ENCODE results near the gene ULK3. TPM values are rescaled to one million over a fixed set of nuclear protein-coding genes. Genes with fewer than 3 reads are reported as not detected.

The ULK3 gene
- total RNA-seq, 2 experiments from 2014 or later = 59.9 to 60.4 TPM

- POLR2A ChIA-PET = interaction anchor here (1.7 to 20.1 kb wide), 2 partner anchors 16 to 75 kb away, joined by 4 to 709 read pairs; partner anchors contain the start of gene CSK
- peaks cover 17% of the 10 kb centered on the region for H3K36me3 Mint-ChIP-seq
These were observed 48.0 kb downstream of the ULK3 start for GRCh38 chr15:74794970-74795349.

GRCh38 chr15:74794248-74794969 is 48.5 kb downstream of the ULK3 start:
- Mint-ChIP-seq H3K4me3 (peak overlapping the region; percentile 49), H3K27me3 (no peaks in the 10 kb centered on the region), H3K27ac (peak overlapping the region; percentile 86), H3K36me3 (peaks cover 21% of the 10 kb centered on the region), H3K4me1 (peaks cover 70% of the 10 kb centered on the region), H3K9me3 (no peaks in the 10 kb centered on the region)
- DNase-seq = no peak
- POLR2A ChIA-PET = interaction anchor here (0.5 to 20.1 kb wide), 6 partner anchors 9 to 378 kb away, joined by 3 to 709 read pairs (median 4); partner anchors contain the start of gene CSK
- no peak for ATAC-seq (ENCODE audit: low read depth)

More at GRCh38 chr15:74794970-74795349, 48.0 kb downstream of the ULK3 start:
- Mint-ChIP-seq H3K27me3 (no peaks in the 10 kb centered on the region), H3K27ac (peak overlapping the region; percentile 86), H3K4me3 (peak overlapping the region; percentile 49), H3K4me1 (peaks cover 70% of the 10 kb centered on the region), H3K9me3 (no peaks in the 10 kb centered on the region)
- DNase-seq (no peak), ATAC-seq (ENCODE audit: low read depth) (no peak)

- peak overlapping the region; percentile 69 for H3K4me3 Mint-ChIP-seq
These were observed 49.6 kb downstream of the ULK3 start for GRCh38 chr15:74793135-74794028.

GRCh38 chr15:74792227-74793016 is 50.5 kb downstream of the ULK3 start:
- Mint-ChIP-seq H3K9me3 (no peaks in the 10 kb centered on the region), H3K36me3 (peaks cover 26% of the 10 kb centered on the region), H3K27ac (peak overlapping the region; percentile 87), H3K27me3 (no peaks in the 10 kb centered on the region), H3K4me1 (peaks cover 73% of the 10 kb centered on the region), H3K4me3 (peak overlapping the region; percentile 69)
- DNase-seq (no peak), ATAC-seq (ENCODE audit: low read depth) (no peak)
- POLR2A ChIA-PET = interaction anchor here (1.1 to 20.1 kb wide), 2 partner anchors 14 to 159 kb away, joined by 3 to 709 read pairs; partner anchors contain the start of gene CSK

More at GRCh38 chr15:74793135-74794028, 49.6 kb downstream of the ULK3 start:
- POLR2A ChIA-PET = interaction anchor here (0.5 to 20.1 kb wide), 7 partner anchors 10 to 160 kb away, joined by 3 to 709 read pairs (median 4); partner anchors contain the start of gene CSK
- peak overlapping the region; percentile 87 for H3K27ac Mint-ChIP-seq
- no peaks in the 10 kb centered on the region for H3K27me3 Mint-ChIP-seq
- peaks cover 24% of the 10 kb centered on the region for H3K36me3 Mint-ChIP-seq
- ATAC-seq (ENCODE audit: low read depth) (peak; percentile 21), DNase-seq (peak; percentile 78)
- H3K4me1 Mint-ChIP-seq = peaks cover 72% of the 10 kb centered on the region
- no peaks in the 10 kb centered on the region for H3K9me3 Mint-ChIP-seq

GRCh38 chr15:74791667-74792066 is 51.3 kb downstream of the ULK3 start:
- H3K4me3 Mint-ChIP-seq = peak overlapping the region; percentile 69
- peaks cover 76% of the 10 kb centered on the region for H3K4me1 Mint-ChIP-seq
- H3K27me3 Mint-ChIP-seq = no peaks in the 10 kb centered on the region
- peaks cover 26% of the 10 kb centered on the region for H3K36me3 Mint-ChIP-seq
- DNase-seq = no peak
- H3K27ac Mint-ChIP-seq = peak overlapping the region; percentile 87
- POLR2A ChIA-PET = interaction anchor here (0.5 to 20.1 kb wide), 4 partner anchors 13 to 177 kb away, joined by 3 to 709 read pairs (median 3); partner anchors contain the start of genes CLK3 and CSK
- no peak for ATAC-seq (ENCODE audit: low read depth)
- no peaks in the 10 kb centered on the region for H3K9me3 Mint-ChIP-seq

- POLR2A ChIA-PET = interaction anchor here (1.2 to 20.1 kb wide), 4 partner anchors 12 to 176 kb away, joined by 3 to 709 read pairs (median 4); partner anchors contain the start of genes CLK3 and CSK
- H3K27ac Mint-ChIP-seq = peak overlapping the region; percentile 98
- no peak for DNase-seq
These were observed 51.9 kb downstream of the ULK3 start for GRCh38 chr15:74791007-74791406.

GRCh38 chr15:74790080-74790916 is 52.7 kb downstream of the ULK3 start:
- Mint-ChIP-seq H3K4me3 (peak overlapping the region; percentile 88), H3K27me3 (no peaks in the 10 kb centered on the region), H3K4me1 (peaks cover 72% of the 10 kb centered on the region), H3K27ac (peak overlapping the region; percentile 98), H3K9me3 (no peaks in the 10 kb centered on the region), H3K36me3 (peaks cover 23% of the 10 kb centered on the region)
- POLR2A ChIA-PET = interaction anchor here (0.5 to 20.1 kb wide), 8 partner anchors 11 to 411 kb away, joined by 3 to 709 read pairs (median 3); partner anchors contain the start of genes C15orf39, CLK3, CSK and CYP1A1
- DNase-seq (no peak), ATAC-seq (ENCODE audit: low read depth) (no peak)

More at GRCh38 chr15:74791007-74791406, 51.9 kb downstream of the ULK3 start:
- no peaks in the 10 kb centered on the region for H3K9me3 Mint-ChIP-seq
- no peaks in the 10 kb centered on the region for H3K27me3 Mint-ChIP-seq
- peaks cover 23% of the 10 kb centered on the region for H3K36me3 Mint-ChIP-seq
- H3K4me3 Mint-ChIP-seq = peak overlapping the region; percentile 69
- H3K4me1 Mint-ChIP-seq = peaks cover 73% of the 10 kb centered on the region
- no peak for ATAC-seq (ENCODE audit: low read depth)

- H3K27me3 Mint-ChIP-seq = no peaks in the 10 kb centered on the region
- POLR2A ChIA-PET = interaction anchor here (0.6 to 21.9 kb wide), 8 partner anchors 3 to 412 kb away, joined by 3 to 709 read pairs (median 4); partner anchors contain the start of genes C15orf39, CSK and CYP1A1
- H3K27ac Mint-ChIP-seq = peak overlapping the region; percentile 98
- ATAC-seq (ENCODE audit: low read depth) = no peak
- peak overlapping the region; percentile 88 for H3K4me3 Mint-ChIP-seq
- no peaks in the 10 kb centered on the region for H3K9me3 Mint-ChIP-seq
- DNase-seq = no peak
- H3K4me1 Mint-ChIP-seq = peaks cover 70% of the 10 kb centered on the region
- peaks cover 28% of the 10 kb centered on the region for H3K36me3 Mint-ChIP-seq
These were observed 53.2 kb downstream of the ULK3 start for GRCh38 chr15:74789741-74790079.

- Mint-ChIP-seq H3K4me1 (peaks cover 69% of the 10 kb centered on the region), H3K4me3 (peak overlapping the region; percentile 88), H3K36me3 (peaks cover 31% of the 10 kb centered on the region), H3K27me3 (no peaks in the 10 kb centered on the region), H3K9me3 (no peaks in the 10 kb centered on the region), H3K27ac (peak overlapping the region; percentile 98)
- POLR2A ChIA-PET = interaction anchor here (0.6 to 21.9 kb wide), 6 partner anchors 3 to 164 kb away, joined by 3 to 709 read pairs (median 4); partner anchors contain the start of genes CSK, CYP1A1 and MPI
- ATAC-seq (ENCODE audit: low read depth) = no peak
- no peak for DNase-seq
These were observed 53.8 kb downstream of the ULK3 start for GRCh38 chr15:74789171-74789631.

GRCh38 chr15:74788683-74789151 is 54.2 kb downstream of the ULK3 start:
- Mint-ChIP-seq H3K27me3 (no peaks in the 10 kb centered on the region), H3K27ac (peak overlapping the region; percentile 98), H3K36me3 (peaks cover 33% of the 10 kb centered on the region), H3K9me3 (no peaks in the 10 kb centered on the region), H3K4me1 (peaks cover 68% of the 10 kb centered on the region), H3K4me3 (peak overlapping the region; percentile 88)
- DNase-seq (peak; percentile 83), ATAC-seq (ENCODE audit: low read depth) (peak; percentile 35)
- POLR2A ChIA-PET = interaction anchor here (1.2 to 21.9 kb wide), 8 partner anchors 4 to 386 kb away, joined by 4 to 709 read pairs (median 8); partner anchors contain the start of genes ARID3B, COX5A, CSK and FAM219B

GRCh38 chr15:74788042-74788682 is 54.8 kb downstream of the ULK3 start:
- peaks cover 36% of the 10 kb centered on the region for H3K36me3 Mint-ChIP-seq
- POLR2A ChIA-PET = interaction anchor here (0.7 to 21.9 kb wide), 16 partner anchors 5 to 794 kb away, joined by 3 to 709 read pairs (median 6); partner anchors contain the start of genes ARID3B, COX5A, CSK and FAM219B
- H3K9me3 Mint-ChIP-seq = no peaks in the 10 kb centered on the region
- H3K4me3 Mint-ChIP-seq = peak overlapping the region; percentile 88
- peaks cover 62% of the 10 kb centered on the region for H3K4me1 Mint-ChIP-seq
- DNase-seq (no peak), ATAC-seq (ENCODE audit: low read depth) (no peak)
- peak overlapping the region; percentile 98 for H3K27ac Mint-ChIP-seq
- H3K27me3 Mint-ChIP-seq = no peaks in the 10 kb centered on the region

Measured in activated naive CD8-positive, alpha-beta T cell treated with anti-CD3 and anti-CD28 coated beads, Interleukin-2, amount 10 ng/mL, durations not matched to agents 7 days and 5 days (primary cell).